SH-SY5Y (cell line): ENCODE measurements around the gene RAB42.

Experiments
- GATA2 ChIP-seq: IDR thresholded peaks from 2 replicates; pipeline ENCODE4 v1.6.1; 2011; ENCODE audit warnings: mild to moderate bottlenecking, low read depth, low read length
- GATA3 ChIP-seq: IDR thresholded peaks from 2 replicates; pipeline ENCODE4 v1.6.1; 2011; ENCODE audit warnings: low read depth, mild to moderate bottlenecking, low read length, moderate library complexity

DNA sequence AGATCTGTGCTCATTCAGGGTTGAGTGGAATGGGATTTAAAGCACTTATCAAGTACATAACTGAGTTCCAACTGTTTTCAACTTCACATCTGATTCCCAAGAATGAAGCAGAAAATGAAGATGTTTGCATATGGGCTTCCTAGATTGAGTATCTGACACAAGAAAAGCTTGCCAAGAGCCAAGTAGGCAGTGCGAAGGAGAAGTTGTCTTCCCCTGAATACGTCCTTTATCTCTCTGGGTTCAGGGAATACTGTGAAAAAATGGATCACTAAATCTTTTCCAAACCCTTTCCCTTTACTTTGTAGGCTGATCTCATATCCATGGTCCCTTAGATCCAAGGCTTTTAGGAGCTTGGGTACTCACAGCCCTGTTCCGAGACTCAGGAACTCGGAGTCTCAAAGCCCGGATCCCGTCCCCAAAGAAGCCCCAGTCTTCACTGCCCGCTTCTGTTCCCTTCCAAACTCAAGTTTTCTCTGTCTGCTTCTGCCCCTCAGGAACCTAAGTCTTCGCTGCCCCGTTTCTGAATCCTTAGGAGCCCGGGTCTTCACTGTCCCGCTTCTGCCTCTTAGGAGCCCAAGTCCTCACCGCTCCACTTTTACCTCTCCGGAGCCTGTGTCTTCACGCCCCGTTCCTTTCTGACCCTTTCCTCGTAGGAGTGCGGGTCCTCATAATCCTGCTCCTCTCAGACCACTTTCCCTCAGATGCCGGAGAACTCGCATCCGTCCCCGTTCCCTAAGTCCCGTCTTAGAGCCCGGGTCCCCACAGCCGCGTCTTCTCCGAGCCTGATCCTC lies 50.2 kb downstream of the RAB42 start:
- TF ChIP-seq GATA3 (no peak), GATA2 (no peak; the same call in 1 of the 2 replicates)
